Measurements from ENCODE around the gene MZF1. TPM values are rescaled to one million over a fixed set of nuclear protein-coding genes. Genes with fewer than 3 reads are reported as not detected.
A peak's percentile ranks its signal among the peaks of the same experiment; 100 is the strongest.

The MZF1 gene
- total and polyA plus RNA-seq, 5 donors: 10.1 to 15.6 (median 12.0) TPM

DNA sequence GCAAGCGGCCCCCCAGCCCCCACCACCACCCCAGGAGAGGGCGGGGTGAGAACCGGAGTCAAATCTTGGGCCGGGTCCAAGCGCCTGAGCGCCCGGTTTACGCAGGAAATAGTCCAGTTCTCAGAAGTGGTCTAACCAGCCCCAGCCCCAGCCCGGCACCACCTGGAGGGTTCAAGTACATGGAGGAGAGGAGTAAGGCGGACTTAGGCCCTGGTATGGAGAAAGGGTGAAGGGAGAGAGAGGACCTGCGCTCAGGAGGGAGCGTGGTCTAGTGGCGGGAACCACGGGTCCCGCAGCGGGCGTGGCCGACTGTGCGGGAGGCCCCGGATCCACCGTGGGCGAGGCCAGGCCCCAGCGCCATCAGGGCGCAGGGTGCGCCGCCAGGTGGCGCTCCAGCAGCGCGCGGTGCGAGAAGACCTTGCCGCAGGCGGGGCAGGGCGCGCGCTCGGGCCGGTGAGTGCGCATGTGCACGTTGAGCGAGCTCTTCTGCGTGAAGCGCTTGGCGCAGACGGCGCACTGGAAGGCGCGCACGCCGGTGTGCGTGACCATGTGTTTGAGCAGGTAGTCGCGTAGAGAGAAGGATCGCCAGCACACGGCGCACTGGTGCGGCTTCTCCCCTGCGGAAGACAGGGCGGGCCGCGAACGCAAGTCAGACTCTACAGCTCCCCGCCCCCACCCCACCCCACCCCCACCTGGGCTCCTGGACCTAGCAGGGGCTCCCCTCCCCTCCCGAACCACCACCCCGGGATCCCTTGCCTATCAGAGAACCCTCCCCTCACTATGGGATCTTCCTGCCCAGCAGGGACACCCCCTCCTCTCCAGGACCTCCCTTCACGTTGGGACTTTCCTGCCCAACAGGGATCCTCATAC, 59.2 kb downstream of the MZF1 start:
- ATAC-seq (peak; percentile 86 to 89), DNase-seq (peak; percentile 92 to 96 (median 96))
- no peak overlapping the region for H3K27ac ChIP-seq (ENCODE audit: low read length)
- H3K27me3 ChIP-seq (ENCODE audit: control insufficient read depth, insufficient read depth): no peaks in the 10 kb centered on the region
- H3K9me3 ChIP-seq (ENCODE audit: control insufficient read depth, low read length): no peaks in the 10 kb centered on the region
- 24% methylated on average over 66 of the region's 66 CpGs for WGBS
- H3K4me1 ChIP-seq (ENCODE audit: control insufficient read depth, insufficient read depth, low read length): peaks cover 3% of the 10 kb centered on the region
- H3K4me3 ChIP-seq (ENCODE audit: low read length): no peak overlapping the region
- intact Hi-C loops (cut with DNase I): no loop called here

DNA sequence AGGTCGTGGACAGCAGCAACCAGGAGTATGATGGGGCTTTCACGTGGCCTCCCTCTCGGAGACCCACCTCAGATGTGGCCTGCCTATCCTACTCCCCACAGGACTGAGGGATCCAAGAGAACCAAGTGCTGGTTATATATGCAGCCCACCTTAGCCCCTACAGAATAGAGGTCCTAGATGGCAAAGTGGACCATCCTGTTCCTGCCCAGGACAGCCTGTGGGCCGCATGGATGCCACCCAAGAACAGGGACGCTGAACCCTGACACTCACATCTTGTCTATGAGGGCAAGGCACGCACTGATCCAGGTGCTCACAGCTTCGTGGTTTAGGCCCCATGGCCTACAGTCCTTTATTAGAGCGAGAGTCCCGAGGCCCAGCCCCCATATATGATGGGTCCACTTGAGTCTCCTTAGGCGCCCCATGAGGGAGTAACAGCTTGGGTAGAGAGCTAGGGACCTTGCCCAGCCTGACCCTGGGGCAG, 59.9 kb downstream of the MZF1 start:
- intact Hi-C loops (cut with DNase I): no loop called here
- Histone ChIP-seq H3K27me3 (ENCODE audit: control insufficient read depth, insufficient read depth) (no peaks in the 10 kb centered on the region), H3K4me1 (ENCODE audit: control insufficient read depth, insufficient read depth, low read length) (peaks cover 3% of the 10 kb centered on the region), H3K4me3 (ENCODE audit: low read length) (no peak overlapping the region), H3K27ac (ENCODE audit: low read length) (no peak overlapping the region), H3K9me3 (ENCODE audit: control insufficient read depth, low read length) (no peaks in the 10 kb centered on the region)
- WGBS: 86% methylated on average over 10 of the region's 10 CpGs
- DNase-seq (no peak), ATAC-seq (peak in 1 of 2 donors; percentile 8)

Small RNA genes lying within 50 kb of the gene (microRNA-seq; reads per million reads assigned to microRNA genes)
- gene MIR6807: 0 to 0.54 reads per million in 2 donors

Other genes starting within 250 kb of the MZF1 start
- gene ZSCAN22, start 246.3 kb downstream of the MZF1 start, total RNA-seq: 1 to 10 TPM; 1.4 to 2.1 (median 1.9) TPM
- gene ZSCAN22, start 246.3 kb downstream of the MZF1 start, polyA plus RNA-seq: 0.79 TPM
- 10 to 100 TPM; 21.0 to 36.0 (median 28.6) TPM for gene A1BG, start 219.8 kb downstream of the MZF1 start, total RNA-seq
- 32.6 TPM for gene A1BG, start 219.8 kb downstream of the MZF1 start, polyA plus RNA-seq
- 1 to 10 TPM in 1 of 4 donors, under 1 TPM in 3; 0.33 to 1.1 (median 0.47) TPM for gene ZNF497, start 210.6 kb downstream of the MZF1 start, total RNA-seq
- gene ZNF497, start 210.6 kb downstream of the MZF1 start, polyA plus RNA-seq: 0.27 TPM
- under 1 TPM; 0.33 to 0.82 (median 0.55) TPM for gene ZNF837, start 192.3 kb downstream of the MZF1 start, total RNA-seq
- gene ZNF837, start 192.3 kb downstream of the MZF1 start, polyA plus RNA-seq: 0.52 TPM
- gene RPS5, start 186.1 kb downstream of the MZF1 start, total RNA-seq: 100 to 1,000 TPM; 513 to 681 (median 600) TPM
- 566 TPM for gene RPS5, start 186.1 kb downstream of the MZF1 start, polyA plus RNA-seq
- not detected for gene RNF225, start 177.7 kb downstream of the MZF1 start, total RNA-seq
- not detected for gene RNF225, start 177.7 kb downstream of the MZF1 start, polyA plus RNA-seq
- 10 to 100 TPM; 19.2 to 22.6 (median 20.2) TPM for gene ZNF584, start 164.7 kb downstream of the MZF1 start, total RNA-seq
- gene ZNF584, start 164.7 kb downstream of the MZF1 start, polyA plus RNA-seq: 13.6 TPM
- 1 to 10 TPM; 6.4 to 7.5 (median 6.8) TPM for gene ZNF132, start 133.2 kb downstream of the MZF1 start, total RNA-seq
- 2.4 TPM for gene ZNF132, start 133.2 kb downstream of the MZF1 start, polyA plus RNA-seq
- 1 to 10 TPM; 2.7 to 4.8 (median 3.7) TPM for gene ZNF324B, start 121.7 kb downstream of the MZF1 start, total RNA-seq
- gene ZNF324B, start 121.7 kb downstream of the MZF1 start, polyA plus RNA-seq: 1.9 TPM
- 1 to 10 TPM; 5.2 to 7.4 (median 6.9) TPM for gene ZNF324, start 106.3 kb downstream of the MZF1 start, total RNA-seq
- gene ZNF324, start 106.3 kb downstream of the MZF1 start, polyA plus RNA-seq: 3.3 TPM
- gene ZNF446, start 97.0 kb downstream of the MZF1 start, total RNA-seq: 1 to 10 TPM; 4.8 to 7.6 (median 5.7) TPM
- 6.4 TPM for gene ZNF446, start 97.0 kb downstream of the MZF1 start, polyA plus RNA-seq
- 1 to 10 TPM; 5.3 to 8.1 (median 7.5) TPM for gene SLC27A5, start 61.3 kb downstream of the MZF1 start, total RNA-seq
- 7.6 TPM for gene SLC27A5, start 61.3 kb downstream of the MZF1 start, polyA plus RNA-seq
- 10 to 100 TPM in 3 of 4 donors, 1 to 10 TPM in 1; 9.9 to 13.1 (median 11.1) TPM for gene ZBTB45, start 53.5 kb downstream of the MZF1 start, total RNA-seq
- gene ZBTB45, start 53.5 kb downstream of the MZF1 start, polyA plus RNA-seq: 7.0 TPM
- 100 to 1,000 TPM; 139 to 161 (median 148) TPM for gene TRIM28, start 29.3 kb downstream of the MZF1 start, total RNA-seq
- gene TRIM28, start 29.3 kb downstream of the MZF1 start, polyA plus RNA-seq: 98.7 TPM
- 100 to 1,000 TPM; 106 to 116 (median 114) TPM for gene CHMP2A, start 18.2 kb downstream of the MZF1 start, total RNA-seq
- 196 TPM for gene CHMP2A, start 18.2 kb downstream of the MZF1 start, polyA plus RNA-seq
- gene UBE2M, start 14.7 kb downstream of the MZF1 start, total RNA-seq: 100 to 1,000 TPM; 117 to 137 (median 123) TPM
- 92.7 TPM for gene UBE2M, start 14.7 kb downstream of the MZF1 start, polyA plus RNA-seq